HepG2 (cell line): ENCODE measurements around the gene ARL3. TPM values are rescaled to one million over a fixed set of nuclear protein-coding genes. Genes with fewer than 3 reads are reported as not detected.

Experiments used
- ARHGAP35 ChIP-seq: sonication (generic); formaldehyde crosslinking; IDR thresholded peaks from 2 replicates; pipeline ENCODE4 v1.9.0; 2022; ENCODE audit warnings: mild to moderate bottlenecking, inconsistent platforms, moderate library complexity, missing genetic modification reagents, borderline replicate concordance
- ASH2L ChIP-seq: fragments of 300-600, 200-600 bp; sonication (generic); IDR thresholded peaks from 2 replicates; pipeline ENCODE4 v1.7.0; 2017; ENCODE audit warnings: low read depth, mild to moderate bottlenecking, moderate library complexity, mixed read lengths, low read length; ENCODE audit not compliant: insufficient read length
- E2F1 ChIP-seq: sonication (generic); formaldehyde crosslinking; IDR thresholded peaks from 2 replicates; pipeline ENCODE4 v1.5.0; 2020; ENCODE audit warnings: missing genetic modification reagents
- GMEB1 ChIP-seq: sonication (generic); formaldehyde crosslinking; IDR thresholded peaks from 2 replicates; pipeline ENCODE4 v1.5.1; 2020; ENCODE audit warnings: missing genetic modification reagents, mild to moderate bottlenecking, borderline replicate concordance
- HDAC1 ChIP-seq: sonication (generic); formaldehyde crosslinking; IDR thresholded peaks from 2 replicates; pipeline ENCODE4 v1.5.1; 2020; ENCODE audit warnings: mild to moderate bottlenecking, missing genetic modification reagents
- HIVEP1 ChIP-seq: sonication (generic); formaldehyde crosslinking; IDR thresholded peaks from 2 replicates; pipeline ENCODE4 v1.4.0; 2020; ENCODE audit warnings: mild to moderate bottlenecking, missing genetic modification reagents
- IKZF5 ChIP-seq: IDR thresholded peaks from 2 replicates; pipeline ENCODE4 v1.6.1; 2018; ENCODE audit warnings: missing genetic modification reagents, mild to moderate bottlenecking, missing compliant biosample characterization
- NR0B2 ChIP-seq: sonication (generic); formaldehyde crosslinking; IDR thresholded peaks from 2 replicates; pipeline ENCODE4 v1.4.0; 2020; ENCODE audit warnings: mild to moderate bottlenecking, missing genetic modification reagents
- PTBP1 ChIP-seq: fragments of 200-400 bp; formaldehyde crosslinking; IDR thresholded peaks from 2 replicates; pipeline ENCODE4 v1.6.1; 2018; ENCODE audit warnings: low read length, low read depth; ENCODE audit not compliant: poor library complexity, severe bottlenecking
- RARA ChIP-seq: IDR thresholded peaks from 2 replicates; pipeline ENCODE4 v1.6.1; 2016; ENCODE audit warnings: missing genetic modification reagents, missing compliant biosample characterization
- SMYD3 ChIP-seq: sonication (generic); formaldehyde crosslinking; IDR thresholded peaks from 2 replicates; pipeline ENCODE4 v1.8.1; 2023; ENCODE audit warnings: mild to moderate bottlenecking, missing genetic modification reagents
- SP1 ChIP-seq, 2 experiments: fragments of 450-650 bp in 1 of 2; sonication (generic) in 1 of 2; formaldehyde crosslinking in 1 of 2; IDR thresholded peaks; 2 replicates each; pipeline versions ENCODE4 v1.4.0 to v1.6.1; 2016 to 2020; ENCODE audit warnings: missing genetic modification reagents in 1 of 2
- TEAD2 ChIP-seq: sonication (generic); formaldehyde crosslinking; IDR thresholded peaks from 2 replicates; pipeline ENCODE4 v1.9.0; 2021; ENCODE audit warnings: missing genetic modification reagents
- THAP9 ChIP-seq: sonication (generic); formaldehyde crosslinking; IDR thresholded peaks from 2 replicates; pipeline ENCODE4; 2020; ENCODE audit warnings: missing genetic modification reagents, mild to moderate bottlenecking, borderline replicate concordance
- ZBTB1 ChIP-seq: sonication (generic); formaldehyde crosslinking; IDR thresholded peaks from 2 replicates; pipeline ENCODE4 v1.4.0; 2020; ENCODE audit warnings: missing genetic modification reagents, borderline replicate concordance
- ZFP90 ChIP-seq: sonication (generic); formaldehyde crosslinking; IDR thresholded peaks from 2 replicates; pipeline ENCODE4 v1.8.0; 2022; ENCODE audit warnings: missing genetic modification reagents, mild to moderate bottlenecking, inconsistent platforms, borderline replicate concordance
- ZFX ChIP-seq: sonication (generic); formaldehyde crosslinking; IDR thresholded peaks from 2 replicates; pipeline ENCODE4 v1.4.0; 2020; ENCODE audit warnings: mild to moderate bottlenecking, low read depth, missing genetic modification reagents, moderate library complexity
- ZFYVE20 ChIP-seq: sonication (generic); formaldehyde crosslinking; IDR thresholded peaks from 2 replicates; pipeline ENCODE4 v1.8.0; 2023; ENCODE audit warnings: low read depth, mild to moderate bottlenecking, moderate library complexity, missing genetic modification reagents, borderline replicate concordance
- ZNF557 ChIP-seq: sonication (generic); formaldehyde crosslinking; IDR thresholded peaks from 2 replicates; pipeline ENCODE4 v1.4.0; 2020; ENCODE audit warnings: missing genetic modification reagents
- ZNF776 ChIP-seq: sonication (generic); formaldehyde crosslinking; IDR thresholded peaks from 2 replicates; pipeline ENCODE4 v1.4.0; 2020; ENCODE audit warnings: mild to moderate bottlenecking, missing genetic modification reagents
- ZSCAN20 ChIP-seq: sonication (generic); formaldehyde crosslinking; IDR thresholded peaks from 2 replicates; pipeline ENCODE4 v1.4.0; 2020; ENCODE audit warnings: missing genetic modification reagents, mild to moderate bottlenecking, borderline replicate concordance
- ZZZ3 ChIP-seq: sonication (generic); formaldehyde crosslinking; IDR thresholded peaks from 2 replicates; pipeline ENCODE4 v1.4.0; 2020; ENCODE audit warnings: missing genetic modification reagents, mild to moderate bottlenecking, borderline replicate concordance
- polyA plus RNA-seq, 8 experiments: library from polyadenylated mRNA; depleted of rRNA in 3 of 8; stranded (reverse) in 7 of 8; unstranded in 1 of 8; fragments of >200 nt; fragmentation: Illumina TruSeq in 4 of 8; extraction: Trizol in 4 of 8; gene quantifications; 2 replicates each; pipeline versions ENCODE4 v1.2.1 to v1.2.3, GENCODE V29; 2011 to 2016; ENCODE audit warnings: low read depth in 4 of 8, missing spikeins in 1 of 8, mixed read lengths in 1 of 8; ENCODE audit not compliant: insufficient read depth in 1 of 8
- total RNA-seq, 5 experiments: library from RNA; depleted of rRNA; stranded (reverse); fragments of >200 nt; fragmentation: Illumina TruSeq; extraction: Trizol; gene quantifications; 2 replicates each; pipeline ENCODE4 v1.2.3, GENCODE V29; 2016; ENCODE audit warnings: low read depth in 1 of 5

ARL3 gene
- total and polyA plus RNA-seq, 2 of the 13 experiments (the other 11 are each of a cell fraction or from before 2014, with no cell fraction given) = 5.2 to 6.6 TPM

- TF ChIP-seq ZZZ3 (CRISPR knock-in tag) (no peak), ZNF776 (CRISPR knock-in tag) (no peak), IKZF5 (CRISPR knock-in tag) (no peak), ZBTB1 (CRISPR knock-in tag) (no peak), RARA (CRISPR knock-in tag) (no peak), PTBP1 (no peak), ZNF557 (CRISPR knock-in tag) (no peak), E2F1 (CRISPR knock-in tag) (no peak), ZFX (CRISPR knock-in tag) (peak; percentile 21; the same call in 1 of the 2 replicates), ASH2L (no peak), TEAD2 (no peak), ZSCAN20 (no peak), ZFYVE20 (CRISPR knock-in tag) (no peak), GMEB1 (CRISPR knock-in tag) (no peak), HIVEP1 (CRISPR knock-in tag) (no peak), ARHGAP35 (CRISPR knock-in tag) (no peak), SP1 (IDR thresholded peaks at IDR 0.05) (no peak), SP1 (CRISPR knock-in tag; IDR thresholded peaks at IDR 0.05) (no peak), NR0B2 (CRISPR knock-in tag) (no peak), ZFP90 (CRISPR knock-in tag) (peak; percentile 94; the same call in 1 of the 2 replicates), THAP9 (CRISPR knock-in tag) (no peak), HDAC1 (no peak), SMYD3 (CRISPR knock-in tag) (no peak)
Observed at GRCh38 chr10:102718220-102718619, 4.0 kb upstream of the ARL3 start (continued).
